ENCODE results near the gene RPTOR. TPM values are rescaled to one million over a fixed set of nuclear protein-coding genes. Genes with fewer than 3 reads are reported as not detected.

RPTOR gene
- total and polyA plus RNA-seq, 12 donors = 7.9 to 30.3 (median 25.6) TPM

GRCh38 chr17:80790021-80790765 is 245.6 kb downstream of the RPTOR start:
- Histone ChIP-seq H3K4me3 (no peak overlapping the region), H3K36me3 (no peaks in the 10 kb centered on the region), H3K27ac (peak overlapping the region in 3 of 10 donors; percentile 31 to 78 (median 53)), H3K9me3 (no peaks in the 10 kb centered on the region), H3K4me1 (peaks cover 0 to 47% (median 29%) of the 10 kb centered on the region in 9 donors), H3K27me3 (no peaks in the 10 kb centered on the region)
- no peak for TF ChIP-seq CTCF (IDR thresholded peaks at IDR 0.05)
- ATAC-seq (peak in 1 of 8 donors; percentile 17), DNase-seq (no peak)
- 72 to 79% methylated on average over 13 of the region's 13 CpGs for WGBS, 2 donors
- intact Hi-C loops (cut with DNase I) = no loop called here

GRCh38 chr17:80790981-80791742 is 246.5 kb downstream of the RPTOR start:
- Histone ChIP-seq H3K4me3 (no peak overlapping the region), H3K9me3 (no peaks in the 10 kb centered on the region), H3K27me3 (no peaks in the 10 kb centered on the region), H3K4me1 (peaks cover 4 to 52% (median 31%) of the 10 kb centered on the region in 9 donors), H3K36me3 (no peaks in the 10 kb centered on the region), H3K27ac (peak overlapping the region in 1 of 10 donors; percentile 67)
- intact Hi-C loops (cut with DNase I) = no loop called here
- ATAC-seq = no peak
- no peak for TF ChIP-seq CTCF (IDR thresholded peaks at IDR 0.05)
- no peak for DNase-seq
- 76 to 85% methylated on average over 10 of the region's 10 CpGs for WGBS, 2 donors

- Histone ChIP-seq H3K4me3 (no peak overlapping the region), H3K27me3 (no peaks in the 10 kb centered on the region), H3K36me3 (no peaks in the 10 kb centered on the region), H3K27ac (peak overlapping the region in 1 of 10 donors; percentile 67), H3K4me1 (peaks cover 7 to 52% (median 35%) of the 10 kb centered on the region in 9 donors), H3K9me3 (no peaks in the 10 kb centered on the region)
- TF ChIP-seq CTCF (IDR thresholded peaks at IDR 0.05) = no peak
- peak in 1 of 2 donors; percentile 43 for DNase-seq
- peak in 5 of 8 donors; percentile 15 to 72 (median 57) for ATAC-seq
- WGBS, 2 donors = 72 to 77% methylated on average over 11 of the region's 11 CpGs
- intact Hi-C loops (cut with DNase I) = no loop called here
Observed at GRCh38 chr17:80791758-80792284, 247.2 kb downstream of the RPTOR start.

GRCh38 chr17:80792373-80792781 is 247.7 kb downstream of the RPTOR start:
- H3K27ac ChIP-seq = peak overlapping the region in 1 of 10 donors; percentile 67
- no peak overlapping the region for H3K4me3 ChIP-seq
- WGBS, 2 donors = 83 to 90% methylated on average over 10 of the region's 10 CpGs
- H3K27me3 ChIP-seq = no peaks in the 10 kb centered on the region
- no peak for TF ChIP-seq CTCF (IDR thresholded peaks at IDR 0.05)
- no peaks in the 10 kb centered on the region for H3K9me3 ChIP-seq
- no peak for DNase-seq
- peaks cover 7 to 52% (median 35%) of the 10 kb centered on the region in 9 donors for H3K4me1 ChIP-seq
- H3K36me3 ChIP-seq = no peaks in the 10 kb centered on the region
- no peak for ATAC-seq
- intact Hi-C loops (cut with DNase I) = no loop called here
